Right lobe of liver (tissue), 6 donors: ENCODE data around the gene SLC17A8. TPM values are rescaled to one million over a fixed set of nuclear protein-coding genes. Genes with fewer than 3 reads are reported as not detected.
A peak's percentile ranks its signal among the peaks of the same experiment; 100 is the strongest.

Source experiments
- ATAC-seq, 4 donors: fragments of 200-7000 bp; cut with Tn5 transposase; one replicate each; pipeline ENCODE4 v1.9.1; 2020; ENCODE audit warnings: mild to moderate bottlenecking in 4 of 4, moderate library complexity in 4 of 4
- DNase-seq, 3 donors: peaks; one replicate each; pipeline ENCODE4 v3.0.0-alpha.2; 2020
- H3K27ac ChIP-seq, 3 donors: fragments of 200-600 bp; one replicate each; pipeline ENCODE4 v1.8.0; 2022
- H3K27me3 ChIP-seq, 2 donors: fragments of 200-600 bp; one replicate each; pipeline ENCODE4 v1.8.0; 2022
- H3K36me3 ChIP-seq, 4 donors: fragments of 200-600 bp; sonication (generic) in 1 of 4; one replicate each; pipeline versions ENCODE4 v1.5.1 to v1.8.0; 2017 to 2022; ENCODE audit warnings: control low read depth in 1 of 4
- H3K4me1 ChIP-seq, 4 donors: fragments of 200-600 bp; sonication (generic) in 1 of 4; one replicate each; pipeline versions ENCODE4 v1.5.1 to v1.8.0; 2017 to 2022; ENCODE audit warnings: control low read depth in 1 of 4
- H3K4me3 ChIP-seq, 3 donors: fragments of 200-600 bp; one replicate each; pipeline ENCODE4 v1.8.0; 2022
- H3K9me3 ChIP-seq, 4 donors: fragments of 200-600 bp; sonication (generic) in 1 of 4; one replicate each; pipeline versions ENCODE4 v1.5.1 to v1.8.0; 2017 to 2022; ENCODE audit warnings: control low read depth in 1 of 4
- CTCF ChIP-seq, 4 donors: fragments of 200-600 bp in 3 of 4; fragments of 450-650 bp in 1 of 4; IDR thresholded peaks; one replicate each; pipeline versions ENCODE4 v1.5.1 to v1.8.0; 2016 to 2022; ENCODE audit warnings: antibody characterized with exemption in 4 of 4, mild to moderate bottlenecking in 2 of 4
- POLR2A ChIP-seq: fragments of 450-650 bp; IDR thresholded peaks from one replicate; pipeline ENCODE4 v1.6.1; 2017; ENCODE audit warnings: antibody characterized with exemption, mild to moderate bottlenecking
- WGBS: methylation state at CpG from one replicate; pipeline ENCODE4 v1.1.6; 2018; ENCODE audit warnings: low coverage, low lambda C conversion rate; ENCODE audit not compliant: insufficient coverage; ENCODE audit errors: missing lambda C conversion rate; 5-methylcytosine and 5-hydroxymethylcytosine counted together
- intact Hi-C, 2 donors: fragments of 100-400 bp; cut with DNase I; formaldehyde crosslinking; loops; one replicate each; pipeline versions ENCODE4 v1.11.2 to v1.14.1; 2022
- total RNA-seq, 6 experiments: library from RNA; depleted of rRNA in 2 of 6; stranded (reverse); fragments of >200 nt in 2 of 6; fragmentation: NEBNext Ultra II Directional in 3 of 6; extraction: Animal tissue kit (Norgen Biotek cat#: 25700) in 3 of 6; gene quantifications; one replicate each; pipeline versions ENCODE4 v1.1.0 to v1.2.4, GENCODE V29; 2016 to 2023
- donor health status: DM: no; HTN: yes; CAD: no.
- donor health status: DM: no; HTN: no; CAD: no.
- donor health status: DM: no; HTN: no; CAD: no.
- donor health status: DM: no; HTN: yes; CAD: no.
- donor health status: DM: no; HTN: yes; CAD: no.

SLC17A8 gene
- total RNA-seq, 6 experiments from 2014 or later, result 0.06 to 0.51 (median 0.23) TPM

GRCh38 chr12:100458191-100458590 lies 101.3 kb downstream of the SLC17A8 start:
- 58% methylated on average over 4 of the region's 4 CpGs for WGBS
- H3K4me3 ChIP-seq, result no peak overlapping the region
- DNase-seq (no peak), ATAC-seq (no peak)
- H3K4me1 ChIP-seq, result peaks cover 0 to 8% (median 0%) of the 10 kb centered on the region in 4 donors
- no peaks in the 10 kb centered on the region for H3K9me3 ChIP-seq
- no peaks in the 10 kb centered on the region for H3K36me3 ChIP-seq
- TF ChIP-seq CTCF (IDR thresholded peaks at IDR 0.05) (no peak), POLR2A (no peak)
- no peak overlapping the region for H3K27ac ChIP-seq
- intact Hi-C loops, result no loop called here
- H3K27me3 ChIP-seq, result no peaks in the 10 kb centered on the region

GRCh38 chr12:100460702-100461101 lies 103.8 kb downstream of the SLC17A8 start:
- WGBS, result 48% methylated on average over 3 of the region's 3 CpGs
- TF ChIP-seq POLR2A (no peak), CTCF (IDR thresholded peaks at IDR 0.05) (no peak)
- ATAC-seq, result no peak
- Histone ChIP-seq H3K4me3 (no peak overlapping the region), H3K36me3 (no peaks in the 10 kb centered on the region), H3K4me1 (peaks cover 0 to 22% (median 5%) of the 10 kb centered on the region in 4 donors), H3K27me3 (no peaks in the 10 kb centered on the region), H3K9me3 (no peaks in the 10 kb centered on the region), H3K27ac (no peak overlapping the region)
- intact Hi-C loops, result no loop called here
- DNase-seq, result no peak

- Histone ChIP-seq H3K4me3 (no peak overlapping the region), H3K9me3 (no peaks in the 10 kb centered on the region), H3K36me3 (no peaks in the 10 kb centered on the region), H3K4me1 (peaks cover 0 to 22% (median 5%) of the 10 kb centered on the region in 4 donors), H3K27me3 (no peaks in the 10 kb centered on the region), H3K27ac (peak overlapping the region in 1 of 3 donors; percentile 5)
- DNase-seq, result no peak
- WGBS, result no CpG with 5 or more reads among the region's 1 CpG
- intact Hi-C loops, result no loop called here
- ATAC-seq, result peak; percentile 63 to 92 (median 78)
- TF ChIP-seq POLR2A, result no peak
- no peak for TF ChIP-seq CTCF (IDR thresholded peaks at IDR 0.05)
Observed at GRCh38 chr12:100461330-100461973, 104.6 kb downstream of the SLC17A8 start.

GRCh38 chr12:100463661-100464060 lies 106.8 kb downstream of the SLC17A8 start:
- TF ChIP-seq CTCF (IDR thresholded peaks at IDR 0.05) (no peak), POLR2A (no peak)
- Histone ChIP-seq H3K4me1 (peaks cover 0 to 22% (median 5%) of the 10 kb centered on the region in 4 donors), H3K27ac (peak overlapping the region in 1 of 3 donors; percentile 3), H3K36me3 (no peaks in the 10 kb centered on the region), H3K4me3 (no peak overlapping the region), H3K27me3 (no peaks in the 10 kb centered on the region), H3K9me3 (no peaks in the 10 kb centered on the region)
- WGBS, result 92% methylated on average over 1 of the region's 1 CpG
- ATAC-seq (no peak), DNase-seq (no peak)
- intact Hi-C loops, result no loop called here
